Measurements from ENCODE around the gene MRPL39. TPM values are rescaled to one million over a fixed set of nuclear protein-coding genes. Genes with fewer than 3 reads are reported as not detected.
A peak's percentile ranks its signal among the peaks of the same experiment; 100 is the strongest.

Gene MRPL39
- total RNA-seq (10 to 100 TPM; 15.3 to 18.9 (median 17.5) TPM), polyA plus RNA-seq (10 to 100 TPM; 24.6 to 53.6 (median 38.4) TPM)

- 0 to 1% methylated on average over 71 of the region's 71 CpGs for WGBS, 2 donors
- H3K27ac ChIP-seq = peak within 1 kb of the TSS; percentile 79 to 82 (median 82)
These were observed at the start of gene MRPL39 for GRCh38 chr21:25607151-25608043. MRPL39 (minus strand) TSS chr21:25607481; CDS start chr21:25607475, 6 bp downstream.

GRCh38 chr21:25656412-25656811, 49.1 kb upstream of the MRPL39 start:
- TF ChIP-seq POLR2A (IDR thresholded peaks at IDR 0.05) (no peak), POLR2AphosphoS5 (IDR thresholded peaks at IDR 0.05) (no peak), CTCF (IDR thresholded peaks at IDR 0.05) (no peak), EP300 (IDR thresholded peaks at IDR 0.05) (no peak)
- Histone ChIP-seq H3K27me3 (no peaks in the 10 kb centered on the region), H3K9me3 (no peaks in the 10 kb centered on the region), H3K27ac (no peak overlapping the region), H3K4me1 (no peaks in the 10 kb centered on the region), H3K4me3 (no peak overlapping the region), H3K36me3 (no peaks in the 10 kb centered on the region)
- WGBS, 2 donors = 92 to 93% methylated on average over 2 of the region's 2 CpGs
- DNase-seq = no peak
- intact Hi-C loops (cut with DNase I) = no loop called here

More at GRCh38 chr21:25607151-25608043, at the start of gene MRPL39:
- DNase-seq = peak; percentile 92
- intact Hi-C loops (cut with DNase I) = loop anchor here (1.0 to 10.0 kb wide), 5 partner anchors 31 to 1107 kb away; partner anchors contain the start of genes ATP5PF, GABPA and JAM2
- Histone ChIP-seq H3K4me3 (peak within 1 kb of the TSS; percentile 62 to 80 (median 68)), H3K4me1 (peaks cover 0 to 29% (median 21%) of the 10 kb centered on the region in 4 donors), H3K27me3 (no peaks in the 10 kb centered on the region), H3K9me3 (no peaks in the 10 kb centered on the region), H3K36me3 (peaks cover 0 to 34% (median under 1%) of the 10 kb centered on the region in 4 donors)
- TF ChIP-seq POLR2A (IDR thresholded peaks at IDR 0.05) (no peak), CTCF (IDR thresholded peaks at IDR 0.05) (peak in 3 of 4 experiments; percentile 23 to 38 (median 32)), POLR2AphosphoS5 (IDR thresholded peaks at IDR 0.05) (peak in 3 of 4 donors; percentile 55 to 70 (median 57)), EP300 (IDR thresholded peaks at IDR 0.05) (no peak)

- Histone ChIP-seq H3K9me3 (no peaks in the 10 kb centered on the region), H3K4me3 (no peak overlapping the region), H3K36me3 (no peaks in the 10 kb centered on the region), H3K27ac (no peak overlapping the region), H3K27me3 (no peaks in the 10 kb centered on the region), H3K4me1 (peaks cover 0 to 28% (median 24%) of the 10 kb centered on the region in 4 donors)
- TF ChIP-seq POLR2A (IDR thresholded peaks at IDR 0.05) (no peak), EP300 (IDR thresholded peaks at IDR 0.05) (no peak)
- intact Hi-C loops (cut with DNase I) = no loop called here
- WGBS, 2 donors = 84 to 86% methylated on average over 7 of the region's 7 CpGs
- no peak for DNase-seq
These were observed 41.9 kb upstream of the MRPL39 start for GRCh38 chr21:25649146-25649545.

- Histone ChIP-seq H3K4me3 (no peak overlapping the region), H3K27me3 (no peaks in the 10 kb centered on the region), H3K4me1 (peaks cover 0 to 28% (median 24%) of the 10 kb centered on the region in 4 donors), H3K27ac (peak overlapping the region in 1 of 4 donors; percentile 24), H3K36me3 (no peaks in the 10 kb centered on the region), H3K9me3 (no peaks in the 10 kb centered on the region)
- WGBS, 2 donors = 42 to 67% methylated on average over 5 of the region's 5 CpGs
- no peak for TF ChIP-seq POLR2A (IDR thresholded peaks at IDR 0.05)
- TF ChIP-seq EP300 (IDR thresholded peaks at IDR 0.05) = no peak
- TF ChIP-seq CTCF (IDR thresholded peaks at IDR 0.05) = no peak
- TF ChIP-seq POLR2AphosphoS5 (IDR thresholded peaks at IDR 0.05) = no peak
- DNase-seq = no peak
- intact Hi-C loops (cut with DNase I) = no loop called here
These were observed 40.4 kb upstream of the MRPL39 start for GRCh38 chr21:25647647-25648046.

GRCh38 chr21:25646474-25646873, 39.2 kb upstream of the MRPL39 start:
- H3K27me3 ChIP-seq = no peaks in the 10 kb centered on the region
- H3K4me1 ChIP-seq = peaks cover 0 to 28% (median 24%) of the 10 kb centered on the region in 4 donors
- DNase-seq = no peak
- no peaks in the 10 kb centered on the region for H3K9me3 ChIP-seq
- no peak overlapping the region for H3K4me3 ChIP-seq
- H3K27ac ChIP-seq = peak overlapping the region in 3 of 4 donors; percentile 1 to 51 (median 36)
- intact Hi-C loops (cut with DNase I) = no loop called here
- no peaks in the 10 kb centered on the region for H3K36me3 ChIP-seq
- TF ChIP-seq POLR2AphosphoS5 (IDR thresholded peaks at IDR 0.05) (peak in 3 of 4 donors; percentile 6 to 18 (median 15)), CTCF (IDR thresholded peaks at IDR 0.05) (no peak), EP300 (IDR thresholded peaks at IDR 0.05) (no peak), POLR2A (IDR thresholded peaks at IDR 0.05) (no peak)
- WGBS, 2 donors = 73 to 75% methylated on average over 1 of the region's 1 CpG

All from sigmoid colon (tissue), 7 donors.